ENCODE results near the gene KCNC3. TPM values are rescaled to one million over a fixed set of nuclear protein-coding genes. Genes with fewer than 3 reads are reported as not detected.

KCNC3 gene
- total and polyA plus RNA-seq, 2 of the 4 experiments (the other 2 are of a cell fraction), result 0.07 TPM; not detected in 1

GRCh38 chr19:50264483-50265186, 64.5 kb downstream of the KCNC3 start:
- Histone ChIP-seq H4K91ac (ENCODE audit: insufficient read depth, low read depth, low read length) (no peak overlapping the region), H3K79me1 (ENCODE audit: low read depth in 1 of 2, low read length in 2 of 2) (no peaks in the 10 kb centered on the region), H3K9ac (ENCODE audit: low read depth, low read length) (no peak overlapping the region), H3K27me3 (ENCODE audit: control insufficient read depth, insufficient read depth, low read length) (no peaks in the 10 kb centered on the region), H2BK15ac (ENCODE audit: low read depth, low read length) (no peak overlapping the region), H3K56ac (ENCODE audit: extremely low read depth, insufficient read depth, low read length) (no peak overlapping the region), H2AK9ac (replicated peaks; ENCODE audit: low read depth, low read length, poor library complexity) (no peak overlapping the region), H3K9me3 (ENCODE audit: control insufficient read depth, insufficient read depth, low read length) (peaks cover 14% of the 10 kb centered on the region), H2BK120ac (ENCODE audit: low read depth, low read length) (no peak overlapping the region), H2AK5ac (ENCODE audit: low read depth, low read length) (no peak overlapping the region), H2AFZ (replicated peaks; ENCODE audit: low read length, poor library complexity) (no peak overlapping the region), H3K4me1 (ENCODE audit: control insufficient read depth, insufficient read depth, low read length) (no peaks in the 10 kb centered on the region), H2BK5ac (ENCODE audit: low read depth, low read length, poor library complexity, severe bottlenecking) (no peak overlapping the region), H4K8ac (ENCODE audit: low read depth in 2 of 2, low read length in 2 of 2) (no peak overlapping the region), H3K4me3 (ENCODE audit: insufficient read depth, low read depth, low read length) (no peak overlapping the region), H3K23ac (ENCODE audit: low read depth, low read length) (no peak overlapping the region), H3K14ac (replicated peaks; ENCODE audit: low read depth, low read length) (no peak overlapping the region), H4K5ac (ENCODE audit: low read depth, low read length) (no peak overlapping the region), H2BK20ac (ENCODE audit: low read depth, low read length) (no peak overlapping the region), H3K18ac (ENCODE audit: low read depth, low read length) (no peak overlapping the region), H3K9me1 (ENCODE audit: insufficient read depth, low read length) (no peaks in the 10 kb centered on the region), H3K4ac (ENCODE audit: low read depth, low read length) (no peak overlapping the region), H4K20me1 (ENCODE audit: insufficient read depth, low read length) (no peaks in the 10 kb centered on the region), H3K27ac (ENCODE audit: insufficient read depth, low read length) (no peak overlapping the region), H3K4me2 (ENCODE audit: low read depth, low read length) (no peak overlapping the region), H3K36me3 (ENCODE audit: control insufficient read depth, insufficient read depth, low read length) (no peaks in the 10 kb centered on the region)
- dilution Hi-C loops (cut with HindIII; ENCODE audit: low sequenced_read_pairs, unreplicated experiment) (no loop called here), intact Hi-C loops (cut with micrococcal nuclease) (no loop called here), in situ Hi-C loops (cut with MboI; ENCODE audit: low sequenced_read_pairs) (no loop called here)
- CTCF ChIA-PET, result no interaction called here
- ATAC-seq (ENCODE audit: low read depth) (no peak), DNase-seq (no peak)
- TF ChIP-seq RAD21 (IDR thresholded peaks at IDR 0.05; ENCODE audit: low read length) (no peak), MXI1 (IDR thresholded peaks at IDR 0.05; ENCODE audit: borderline replicate concordance, low read depth, low read length) (no peak), CHD1 (IDR thresholded peaks at IDR 0.05; ENCODE audit: low read depth, low read length) (no peak), MAZ (IDR thresholded peaks at IDR 0.05; ENCODE audit: borderline replicate concordance, low read depth, low read length) (no peak), SMC3 (IDR thresholded peaks at IDR 0.05; ENCODE audit: low read depth, low read length) (no peak), CEBPB (IDR thresholded peaks at IDR 0.05; ENCODE audit: low read depth, low read length) (no peak), MAFK (IDR thresholded peaks at IDR 0.05; ENCODE audit: low read depth, low read length) (no peak), RFX5 (IDR thresholded peaks at IDR 0.05; ENCODE audit: low read depth, low read length) (no peak), POLR2A (IDR thresholded peaks at IDR 0.05; ENCODE audit: low read depth, low read length) (no peak), FOS (IDR thresholded peaks at IDR 0.05; ENCODE audit: low read depth, low read length) (no peak), NFE2L2 (IDR thresholded peaks at IDR 0.05; ENCODE audit: low read depth, low read length) (no peak), RCOR1 (IDR thresholded peaks at IDR 0.05; ENCODE audit: insufficient replicate concordance, low read length) (no peak), BHLHE40 (IDR thresholded peaks at IDR 0.05; ENCODE audit: low read depth, low read length) (no peak)
- TF ChIP-seq, protein P1, sequence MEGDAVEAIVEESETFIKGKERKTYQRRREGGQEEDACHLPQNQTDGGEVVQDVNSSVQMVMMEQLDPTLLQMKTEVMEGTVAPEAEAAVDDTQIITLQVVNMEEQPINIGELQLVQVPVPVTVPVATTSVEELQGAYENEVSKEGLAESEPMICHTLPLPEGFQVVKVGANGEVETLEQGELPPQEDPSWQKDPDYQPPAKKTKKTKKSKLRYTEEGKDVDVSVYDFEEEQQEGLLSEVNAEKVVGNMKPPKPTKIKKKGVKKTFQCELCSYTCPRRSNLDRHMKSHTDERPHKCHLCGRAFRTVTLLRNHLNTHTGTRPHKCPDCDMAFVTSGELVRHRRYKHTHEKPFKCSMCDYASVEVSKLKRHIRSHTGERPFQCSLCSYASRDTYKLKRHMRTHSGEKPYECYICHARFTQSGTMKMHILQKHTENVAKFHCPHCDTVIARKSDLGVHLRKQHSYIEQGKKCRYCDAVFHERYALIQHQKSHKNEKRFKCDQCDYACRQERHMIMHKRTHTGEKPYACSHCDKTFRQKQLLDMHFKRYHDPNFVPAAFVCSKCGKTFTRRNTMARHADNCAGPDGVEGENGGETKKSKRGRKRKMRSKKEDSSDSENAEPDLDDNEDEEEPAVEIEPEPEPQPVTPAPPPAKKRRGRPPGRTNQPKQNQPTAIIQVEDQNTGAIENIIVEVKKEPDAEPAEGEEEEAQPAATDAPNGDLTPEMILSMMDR (conservative IDR thresholded peaks at IDR 0.05; ENCODE audit: low read depth, low read length), result no peak
- TF ChIP-seq, protein P2, sequence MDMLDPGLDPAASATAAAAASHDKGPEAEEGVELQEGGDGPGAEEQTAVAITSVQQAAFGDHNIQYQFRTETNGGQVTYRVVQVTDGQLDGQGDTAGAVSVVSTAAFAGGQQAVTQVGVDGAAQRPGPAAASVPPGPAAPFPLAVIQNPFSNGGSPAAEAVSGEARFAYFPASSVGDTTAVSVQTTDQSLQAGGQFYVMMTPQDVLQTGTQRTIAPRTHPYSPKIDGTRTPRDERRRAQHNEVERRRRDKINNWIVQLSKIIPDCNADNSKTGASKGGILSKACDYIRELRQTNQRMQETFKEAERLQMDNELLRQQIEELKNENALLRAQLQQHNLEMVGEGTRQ (IDR thresholded peaks at IDR 0.05; ENCODE audit: low read depth, low read length), result no peak
- TF ChIP-seq, protein P3, sequence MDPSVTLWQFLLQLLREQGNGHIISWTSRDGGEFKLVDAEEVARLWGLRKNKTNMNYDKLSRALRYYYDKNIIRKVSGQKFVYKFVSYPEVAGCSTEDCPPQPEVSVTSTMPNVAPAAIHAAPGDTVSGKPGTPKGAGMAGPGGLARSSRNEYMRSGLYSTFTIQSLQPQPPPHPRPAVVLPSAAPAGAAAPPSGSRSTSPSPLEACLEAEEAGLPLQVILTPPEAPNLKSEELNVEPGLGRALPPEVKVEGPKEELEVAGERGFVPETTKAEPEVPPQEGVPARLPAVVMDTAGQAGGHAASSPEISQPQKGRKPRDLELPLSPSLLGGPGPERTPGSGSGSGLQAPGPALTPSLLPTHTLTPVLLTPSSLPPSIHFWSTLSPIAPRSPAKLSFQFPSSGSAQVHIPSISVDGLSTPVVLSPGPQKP (IDR thresholded peaks at IDR 0.05; ENCODE audit: borderline replicate concordance, low read depth, low read length), result no peak
- BruUV-seq (replicated peaks), result no TSS peak
- POLR2A ChIA-PET (ENCODE audit: unreplicated experiment), result no interaction called here
- 72% methylated on average over 6 of the region's 8 CpGs; no CpG with 5 or more reads in 1 of the 2 experiments for WGBS, 2 experiments (ENCODE audit: extremely low coverage in 2 of 2, insufficient read length in 1 of 2)

Data from IMR-90 (cell line).